GM12891 (cell line): Measurements from ENCODE around the gene SND1.

Experiments
- POLR2A ChIP-seq: IDR thresholded peaks from 2 replicates; pipeline ENCODE4 v1.6.1; 2011; ENCODE audit warnings: low read depth, low read length, control low read depth
- POU2F2 ChIP-seq: IDR thresholded peaks from 2 replicates; pipeline ENCODE4 v1.6.1; 2011; ENCODE audit warnings: low read depth, mild to moderate bottlenecking, control low read depth, low read length, moderate library complexity
- TAF1 ChIP-seq: IDR thresholded peaks from 2 replicates; pipeline ENCODE4 v1.6.1; 2011; ENCODE audit warnings: low read depth, low read length, control low read depth

GRCh38 chr7:127916735-127917134 is 264.7 kb downstream of the SND1 start:
- TF ChIP-seq POU2F2 (no peak), POLR2A (no peak), TAF1 (no peak)
